Measurements from ENCODE around the gene MYH16. TPM values are rescaled to one million over a fixed set of nuclear protein-coding genes. Genes with fewer than 3 reads are reported as not detected.
"Not testable (repeated sequence)": the region's sequence is repeated elsewhere in the genome, so short reads cannot be mapped to it uniquely, and the experiment has no call there.

MYH16 gene
- total RNA-seq: not detected
- long read RNA-seq, partial matches to known transcripts: 0 of 2 reads
- long read RNA-seq, other reads (novel, unspliced or antisense): 2 of 2 reads

- no peaks in the 10 kb centered on the region for H3K36me3 ChIP-seq
- no peak for DNase-seq
- no peaks in the 10 kb centered on the region for H3K9me3 ChIP-seq (replicated peaks)
- no peak for TF ChIP-seq CTCF (IDR thresholded peaks at IDR 0.05; ENCODE audit: borderline replicate concordance)
- H3K4me1 ChIP-seq: no peaks in the 10 kb centered on the region
- no peak within 1 kb of the TSS for H3K4me3 ChIP-seq
- no peak within 1 kb of the TSS for H3K27ac ChIP-seq (replicated peaks)
- intact Hi-C loops (cut with micrococcal nuclease): no loop called here
- H3K27me3 ChIP-seq (ENCODE audit: low read depth): peaks cover 19% of the 10 kb centered on the region
These were observed at the start of gene MYH16 for GRCh38 chr7:99272476-99273045. TSS of gene MYH16 (plus strand) at chr7:99272839.

DNA sequence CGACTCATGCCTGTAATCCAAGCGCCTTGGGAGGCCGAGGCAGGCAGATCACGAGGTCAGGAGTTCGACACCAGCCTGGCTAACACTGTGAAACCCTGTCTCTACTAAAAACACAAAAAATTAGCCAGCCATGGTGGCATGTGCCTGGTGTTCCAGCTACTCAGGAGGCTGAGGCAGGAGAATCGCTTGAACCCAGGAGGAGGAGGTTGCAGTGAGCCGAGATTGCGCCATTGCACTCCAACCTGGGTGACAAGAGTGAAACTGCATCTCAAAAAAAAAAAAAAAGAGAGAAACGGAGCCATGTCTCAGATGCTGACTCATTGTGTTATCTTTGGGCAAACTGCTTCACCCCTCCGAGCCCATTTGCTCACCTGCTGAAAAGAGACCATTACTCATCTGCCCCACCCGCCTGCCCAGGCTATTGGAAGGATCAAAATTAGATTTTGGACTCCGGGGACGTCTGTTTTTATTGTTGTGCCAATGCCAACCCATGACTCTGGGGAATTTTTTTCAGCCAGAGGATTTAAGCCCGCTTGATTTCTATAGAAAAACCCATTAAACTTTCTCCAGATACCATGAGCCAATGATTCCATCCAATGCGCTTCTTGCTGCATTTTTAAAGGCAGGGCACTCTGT is 48.3 kb upstream of the MYH16 start:
- H3K36me3 ChIP-seq; DNase-seq; H3K27ac ChIP-seq (replicated peaks); H3K4me3 ChIP-seq; intact Hi-C loops (cut with micrococcal nuclease); H3K9me3 ChIP-seq (replicated peaks); H3K4me1 ChIP-seq: not testable (repeated sequence)
- peaks cover 11% of the 10 kb centered on the region for H3K27me3 ChIP-seq (ENCODE audit: low read depth)

- no peak for DNase-seq
- TF ChIP-seq CTCF (IDR thresholded peaks at IDR 0.05; ENCODE audit: borderline replicate concordance): no peak
- H3K27ac ChIP-seq (replicated peaks): no peak overlapping the region
- no peak overlapping the region for H3K4me3 ChIP-seq
- no peaks in the 10 kb centered on the region for H3K36me3 ChIP-seq
- H3K27me3 ChIP-seq (ENCODE audit: low read depth): peaks cover 9% of the 10 kb centered on the region
- H3K9me3 ChIP-seq (replicated peaks): no peaks in the 10 kb centered on the region
- intact Hi-C loops (cut with micrococcal nuclease): no loop called here
- no peaks in the 10 kb centered on the region for H3K4me1 ChIP-seq
These were observed 47.8 kb upstream of the MYH16 start for GRCh38 chr7:99224899-99225265.

DNA sequence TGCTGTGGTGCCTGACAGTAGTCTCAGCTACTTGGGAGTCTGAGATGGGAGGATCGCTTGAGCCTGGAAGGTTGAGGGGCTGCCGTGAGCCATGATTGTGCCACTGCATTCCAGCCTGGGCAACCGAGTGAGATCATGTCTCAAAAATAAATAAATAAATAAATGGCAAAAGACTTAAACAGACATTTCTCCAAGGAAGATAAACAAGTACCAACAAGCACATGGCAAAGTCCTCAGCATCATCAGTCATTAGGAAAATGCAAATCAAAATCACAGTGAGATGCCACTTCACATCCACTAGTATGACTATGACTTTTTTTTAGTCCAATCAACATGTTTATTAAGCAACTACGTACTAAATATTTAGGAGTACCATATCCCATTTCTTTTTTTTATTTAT is 43.4 kb upstream of the MYH16 start:
- no peak for DNase-seq
- no peaks in the 10 kb centered on the region for H3K4me1 ChIP-seq
- no peaks in the 10 kb centered on the region for H3K9me3 ChIP-seq (replicated peaks)
- H3K4me3 ChIP-seq: no peak overlapping the region
- no peaks in the 10 kb centered on the region for H3K36me3 ChIP-seq
- intact Hi-C loops (cut with micrococcal nuclease): no loop called here
- TF ChIP-seq CTCF (IDR thresholded peaks at IDR 0.05; ENCODE audit: borderline replicate concordance): no peak
- no peak overlapping the region for H3K27ac ChIP-seq (replicated peaks)
- H3K27me3 ChIP-seq (ENCODE audit: low read depth): peaks cover 5% of the 10 kb centered on the region

GRCh38 chr7:99232082-99232770 is 40.4 kb upstream of the MYH16 start:
- no peak for DNase-seq
- peaks cover under 1% of the 10 kb centered on the region for H3K9me3 ChIP-seq (replicated peaks)
- no peaks in the 10 kb centered on the region for H3K36me3 ChIP-seq
- H3K27me3 ChIP-seq (ENCODE audit: low read depth): no peaks in the 10 kb centered on the region
- intact Hi-C loops (cut with micrococcal nuclease): no loop called here
- no peak overlapping the region for H3K27ac ChIP-seq (replicated peaks)
- TF ChIP-seq CTCF (IDR thresholded peaks at IDR 0.05; ENCODE audit: borderline replicate concordance): no peak
- no peak overlapping the region for H3K4me3 ChIP-seq
- no peaks in the 10 kb centered on the region for H3K4me1 ChIP-seq

- H3K36me3 ChIP-seq; intact Hi-C loops (cut with micrococcal nuclease); H3K4me3 ChIP-seq; H3K27me3 ChIP-seq (ENCODE audit: low read depth); H3K4me1 ChIP-seq; H3K27ac ChIP-seq (replicated peaks); H3K9me3 ChIP-seq (replicated peaks); DNase-seq: not testable (repeated sequence)
These were observed 39.7 kb upstream of the MYH16 start for GRCh38 chr7:99232955-99233354.
